Measurements from ENCODE around the gene SREK1IP1.
"Not testable (repeated sequence)": the region's sequence is repeated elsewhere in the genome, so short reads cannot be mapped to it uniquely, and the experiment has no call there.

Gene SREK1IP1

GRCh38 chr5:64765804-64766504, 2.5 kb downstream of the SREK1IP1 start:
- DNase-seq (ENCODE audit: low read depth in 2 of 2): no peak

DNA sequence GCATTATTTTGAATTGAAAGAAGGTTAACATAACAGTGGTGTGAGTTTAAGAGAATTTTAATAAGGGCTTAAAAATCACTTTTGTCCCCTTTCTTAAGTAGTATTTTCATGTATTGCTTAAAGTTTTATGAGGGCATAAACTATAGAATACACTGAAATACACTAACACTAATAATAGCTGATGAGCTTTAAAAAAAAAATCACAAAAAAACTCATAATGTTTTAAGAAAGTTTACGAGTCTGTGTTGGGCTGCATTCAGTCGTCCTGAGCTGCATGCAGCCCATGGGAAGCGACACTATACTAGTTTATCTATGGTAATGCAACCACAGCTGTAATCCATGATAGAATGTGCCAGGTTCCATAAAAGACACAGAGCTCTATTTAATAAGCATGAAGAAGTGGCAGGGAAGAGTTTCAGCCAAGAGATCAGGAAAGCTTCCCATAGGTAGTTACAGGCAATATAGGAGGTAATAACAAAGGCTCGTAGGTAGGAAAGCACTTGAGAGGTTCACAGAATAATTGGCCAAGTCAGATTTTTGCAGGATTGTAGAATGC, 4.5 kb downstream of the SREK1IP1 start:
- no peak for DNase-seq (ENCODE audit: low read depth in 2 of 2)

GRCh38 chr5:64759960-64760660, 8.4 kb downstream of the SREK1IP1 start:
- DNase-seq (ENCODE audit: low read depth in 2 of 2): no peak

GRCh38 chr5:64758901-64759300, 9.6 kb downstream of the SREK1IP1 start:
- DNase-seq (ENCODE audit: low read depth in 2 of 2): no peak

GRCh38 chr5:64754066-64754465, 14.4 kb downstream of the SREK1IP1 start:
- DNase-seq (ENCODE audit: low read depth in 2 of 2): no peak

DNA sequence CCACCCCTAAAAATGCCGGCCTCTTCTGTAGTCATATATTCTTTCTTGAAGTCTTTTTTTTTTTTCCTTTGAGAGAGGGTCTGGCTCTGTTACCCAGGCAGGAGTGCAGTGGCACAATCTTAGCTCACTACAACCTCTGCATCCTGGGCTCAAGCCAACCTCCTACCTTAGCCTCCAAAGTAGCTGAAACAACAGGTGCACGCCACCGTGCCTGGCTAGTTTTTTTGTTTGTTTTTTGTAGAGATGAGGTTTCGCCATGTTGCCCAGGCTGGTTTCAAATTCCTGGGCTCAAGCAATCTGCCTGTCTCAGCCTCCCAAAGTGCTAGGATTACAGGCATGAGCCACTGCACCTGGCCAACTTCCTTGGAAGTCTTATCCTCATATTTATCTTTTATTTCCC, 19.1 kb downstream of the SREK1IP1 start:
- DNase-seq (ENCODE audit: low read depth in 2 of 2): no peak

DNA sequence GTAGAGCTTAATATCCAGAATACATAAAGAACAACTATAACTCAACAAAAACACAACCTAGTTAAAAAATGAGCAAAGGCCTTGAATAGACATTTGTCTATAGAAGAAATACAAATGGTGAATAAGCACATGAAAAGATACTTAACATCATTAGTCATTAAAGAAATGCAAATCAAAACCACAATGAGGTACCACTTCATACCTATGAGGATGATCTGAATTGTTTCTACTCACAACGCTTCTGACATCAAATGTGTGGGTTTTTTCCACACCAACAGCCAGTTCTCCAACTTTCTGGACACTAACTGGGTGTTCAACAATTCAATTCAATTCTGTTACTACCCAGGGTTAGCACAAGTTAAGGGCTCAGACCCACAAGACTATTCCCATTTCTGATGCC, 22.0 kb downstream of the SREK1IP1 start:
- no peak for DNase-seq (ENCODE audit: low read depth in 2 of 2)

GRCh38 chr5:64744914-64745313, 23.6 kb downstream of the SREK1IP1 start:
- DNase-seq (ENCODE audit: low read depth in 2 of 2): no peak

DNA sequence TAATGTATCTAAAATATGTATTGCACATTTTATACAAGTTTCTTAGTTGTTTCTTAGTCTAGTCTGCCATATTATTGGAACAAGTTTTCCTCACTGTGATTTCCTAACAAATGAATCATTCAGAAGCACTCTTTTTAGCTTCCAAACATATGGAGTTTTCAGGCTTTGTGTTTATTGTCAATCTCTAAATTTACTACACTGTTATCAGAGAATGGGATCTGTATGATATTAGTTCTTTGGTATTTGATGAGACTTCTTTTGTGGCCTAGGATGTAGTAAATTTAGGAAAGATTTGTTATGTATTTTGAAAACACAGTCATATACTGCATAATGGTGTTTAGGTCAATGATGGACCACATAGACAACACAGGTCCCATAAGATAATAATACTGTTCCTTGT, 25.7 kb downstream of the SREK1IP1 start:
- DNase-seq (ENCODE audit: low read depth in 2 of 2): no peak

GRCh38 chr5:64742411-64742810, 26.1 kb downstream of the SREK1IP1 start:
- no peak for DNase-seq (ENCODE audit: low read depth in 2 of 2)

DNA sequence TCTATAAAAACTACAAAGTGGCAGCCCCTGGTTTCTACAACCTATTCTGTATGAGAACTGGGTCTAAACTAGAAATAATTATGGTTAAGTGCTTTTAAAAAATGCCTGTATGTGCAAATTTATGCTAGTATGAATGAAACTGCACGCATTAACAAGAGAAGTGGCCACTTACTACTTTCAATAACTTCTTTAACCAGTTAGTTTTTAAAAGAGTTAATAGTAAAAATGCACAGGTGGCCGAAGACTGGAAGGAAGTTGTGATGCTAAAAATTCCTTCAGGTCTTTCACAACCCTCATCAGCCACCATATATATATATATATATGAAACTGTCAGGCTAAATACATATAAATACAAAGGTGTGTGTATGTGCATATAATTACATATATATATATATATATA, 41.3 kb downstream of the SREK1IP1 start:
- DNase-seq (ENCODE audit: low read depth in 2 of 2): no peak

DNA sequence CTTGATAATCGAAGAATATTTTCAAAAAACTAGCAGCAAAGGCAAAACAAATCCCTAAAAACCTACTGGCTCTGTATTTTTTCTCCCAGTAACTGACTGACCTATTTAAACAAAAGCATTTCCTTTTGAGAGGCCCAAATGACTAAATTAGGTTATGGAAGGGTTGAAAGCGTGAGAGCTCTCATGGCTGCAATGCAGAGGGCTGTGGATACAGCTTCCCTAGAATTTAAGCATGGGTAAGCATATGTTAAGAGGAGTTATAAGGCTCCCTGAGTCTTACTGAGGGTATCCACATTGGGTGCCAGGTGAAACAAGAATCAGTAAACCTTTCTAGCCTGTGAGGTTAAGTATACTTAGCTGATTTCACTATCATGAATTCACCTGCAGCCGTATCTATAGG, 45.9 kb downstream of the SREK1IP1 start:
- no peak for DNase-seq (ENCODE audit: low read depth in 2 of 2)

DNA sequence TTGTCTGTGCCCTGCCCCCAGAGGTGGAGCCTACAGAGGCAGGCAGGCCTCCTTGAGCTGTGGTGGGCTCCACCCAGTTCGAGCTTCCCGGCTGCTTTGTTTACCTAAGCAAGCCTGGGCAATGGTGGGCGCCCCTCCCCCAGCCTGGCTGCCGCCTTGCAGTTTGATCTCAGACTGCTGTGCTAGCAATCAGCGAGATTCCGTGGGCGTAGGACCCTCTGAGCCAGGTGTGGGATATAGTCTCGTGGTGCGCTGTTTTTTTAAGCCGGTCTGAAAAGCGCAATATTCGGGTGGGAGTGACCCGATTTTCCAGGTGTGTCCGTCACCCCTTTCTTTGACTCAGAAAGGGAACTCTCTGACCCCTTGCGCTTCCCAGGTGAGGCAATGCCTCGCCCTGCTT, 54.0 kb downstream of the SREK1IP1 start:
- not testable (repeated sequence) for DNase-seq (ENCODE audit: low read depth in 2 of 2)

DNA sequence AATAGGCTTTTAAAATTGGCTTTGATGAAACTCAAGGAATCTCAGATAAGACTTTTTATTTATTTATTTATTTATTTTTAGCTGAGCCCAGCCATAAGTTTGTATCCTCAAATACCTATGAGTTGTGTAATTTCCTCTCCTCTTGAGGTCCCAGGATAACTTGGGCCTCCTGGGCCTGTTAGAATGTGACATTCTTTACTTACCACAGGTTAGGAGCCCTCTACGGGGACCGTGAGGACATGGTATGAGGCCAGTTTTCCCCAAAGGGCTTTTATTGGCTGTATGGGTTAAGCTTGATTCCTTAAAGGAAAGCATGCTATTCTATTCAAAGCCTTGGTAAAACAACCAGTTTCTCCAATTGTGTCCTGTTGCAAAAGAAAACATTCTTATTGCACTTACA, 61.3 kb downstream of the SREK1IP1 start:
- DNase-seq (ENCODE audit: low read depth in 2 of 2): no peak

GRCh38 chr5:64706074-64706473, 62.4 kb downstream of the SREK1IP1 start:
- not testable (repeated sequence) for DNase-seq (ENCODE audit: low read depth in 2 of 2)

- no peak for DNase-seq (ENCODE audit: low read depth in 2 of 2)
Measured at GRCh38 chr5:64700765-64701164, 67.7 kb downstream of the SREK1IP1 start.

GRCh38 chr5:64696414-64696813, 72.1 kb downstream of the SREK1IP1 start:
- not testable (repeated sequence) for DNase-seq (ENCODE audit: low read depth in 2 of 2)

GRCh38 chr5:64693636-64694035, 74.9 kb downstream of the SREK1IP1 start:
- DNase-seq (ENCODE audit: low read depth in 2 of 2): no peak

DNA sequence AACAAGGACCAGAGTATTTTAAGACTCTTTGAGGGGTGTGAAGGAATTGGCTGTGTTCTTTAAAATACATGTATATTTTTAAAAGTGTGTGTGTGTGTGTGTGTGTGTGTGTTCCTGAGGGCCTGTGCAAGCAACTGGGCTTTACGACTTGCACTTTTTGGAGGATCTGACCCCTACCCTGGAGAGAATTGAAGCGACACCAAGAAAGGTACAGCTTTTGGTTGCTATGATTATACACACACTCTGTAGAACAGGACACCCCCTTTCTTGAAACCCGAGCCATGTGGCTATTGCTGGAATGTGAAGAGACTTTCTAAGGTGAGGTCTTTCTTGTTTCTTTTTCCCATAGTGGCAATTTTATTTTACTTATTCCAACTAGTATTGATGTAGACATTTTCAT, 77.2 kb downstream of the SREK1IP1 start:
- DNase-seq (ENCODE audit: low read depth in 2 of 2): no peak

DNA sequence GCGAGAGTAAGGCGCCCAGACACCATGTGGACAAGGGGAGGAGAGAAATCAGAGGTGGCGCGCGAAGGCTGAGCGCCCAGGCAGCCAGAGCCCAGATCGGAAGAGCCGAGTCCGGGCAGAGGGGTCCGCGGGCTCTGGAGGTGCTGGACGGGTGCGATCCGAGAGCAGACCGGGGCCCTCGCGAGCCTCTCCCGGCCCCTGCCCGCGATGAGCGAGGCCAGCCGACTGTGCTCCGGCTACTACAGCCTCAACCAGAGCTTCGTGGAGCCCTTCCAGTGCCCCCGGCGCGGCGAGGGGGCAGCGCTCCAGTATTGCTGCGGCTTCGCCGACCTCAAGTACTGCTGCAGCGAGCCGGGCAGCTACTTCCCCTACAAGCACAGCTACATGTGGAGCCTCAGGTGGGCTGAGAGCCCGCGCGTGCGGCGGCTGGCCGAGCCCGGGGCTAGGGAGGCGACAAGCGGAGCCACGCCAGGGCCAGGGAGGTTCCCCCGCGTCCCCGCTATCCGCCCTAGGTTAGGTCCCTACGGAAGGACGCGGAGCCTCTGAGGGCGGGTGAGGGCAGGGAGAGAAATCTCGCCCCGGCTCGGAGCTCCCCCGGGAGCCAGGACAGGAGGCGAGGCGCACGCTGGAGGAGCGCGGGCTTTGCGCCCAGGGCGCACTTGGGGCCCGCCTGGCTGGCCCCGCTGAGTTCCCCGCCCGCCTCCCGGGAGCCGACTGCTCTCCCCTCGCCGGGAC, 77.9 kb downstream of the SREK1IP1 start, which contains the start of gene SHISAL2B:
Gene SHISAL2B, plus strand, starts transcription at position 87 of the 735 bp plus-strand sequence. Its CDS starts 121 bp downstream, at position 208.
- no peak for DNase-seq (ENCODE audit: low read depth in 2 of 2)

DNA sequence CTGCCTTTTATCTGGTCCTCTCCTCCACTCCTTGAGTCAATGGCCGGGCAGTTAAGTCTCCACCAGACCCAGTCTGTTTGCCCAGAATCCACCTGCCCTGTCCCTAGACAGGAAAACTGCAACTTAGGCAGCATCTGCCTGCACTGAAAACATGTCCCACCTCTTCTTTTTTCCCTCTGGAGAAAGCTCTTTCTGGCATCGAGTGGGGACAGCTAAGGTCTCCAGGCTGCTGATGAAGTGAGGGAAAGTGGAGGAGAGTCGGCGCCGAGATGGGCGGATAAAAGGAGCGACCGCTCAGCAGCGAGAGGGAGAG, 78.4 kb downstream of the SREK1IP1 start:
- no peak for DNase-seq (ENCODE audit: low read depth in 2 of 2)

GRCh38 chr5:64688965-64689364, 79.5 kb downstream of the SREK1IP1 start:
- no peak for DNase-seq (ENCODE audit: low read depth in 2 of 2)

- DNase-seq (ENCODE audit: low read depth in 2 of 2): no peak
Measured at GRCh38 chr5:64688391-64688790, 80.1 kb downstream of the SREK1IP1 start.

Measured in stimulated activated CD8-positive, alpha-beta memory T cell treated with anti-CD3 and anti-CD28 coated beads, Interleukin-7, amount 100 ng/mL, for 1 hour (primary cell).